Measurements from ENCODE around the gene ZFP82.

- TF ChIP-seq EZH2 (IDR thresholded peaks at IDR 0.05; ENCODE audit: low read length, missing control alignments) (no peak), CTCF (conservative IDR thresholded peaks at IDR 0.05 in 1 of 2, IDR thresholded peaks at IDR 0.05 in 1 of 2; ENCODE audit: low read depth in 1 of 2, low read length in 2 of 2) (no peak)
Measured at GRCh38 chr19:36418287-36419001, at the start of gene ZFP82.
